Esophagus (tissue), 2 donors: Measurements from ENCODE around the gene PPM1E. TPM values are rescaled to one million over a fixed set of nuclear protein-coding genes. Genes with fewer than 3 reads are reported as not detected.

Experiments used
- H3K27ac ChIP-seq, 2 donors: one replicate each; pipeline ENCODE4 v1.5.1; 2013; ENCODE audit warnings: low read depth in 2 of 2, mild to moderate bottlenecking in 2 of 2, inconsistent platforms in 1 of 2, low read length in 1 of 2, moderate library complexity in 1 of 2
- H3K27me3 ChIP-seq, 2 donors: one replicate each; pipeline ENCODE4 v1.6.1; 2013; ENCODE audit warnings: low read length in 2 of 2, control low read depth in 1 of 2, mild to moderate bottlenecking in 1 of 2; ENCODE audit not compliant: insufficient read depth in 2 of 2, control insufficient read depth in 1 of 2
- H3K36me3 ChIP-seq, 2 donors: one replicate each; pipeline ENCODE4 v1.6.1; 2013; ENCODE audit warnings: low read length in 1 of 2; ENCODE audit not compliant: control insufficient read depth in 2 of 2, insufficient read depth in 2 of 2
- H3K4me1 ChIP-seq, 2 donors: one replicate each; pipeline ENCODE4 v1.6.1; 2013; ENCODE audit warnings: low read length in 1 of 2; ENCODE audit not compliant: control insufficient read depth in 2 of 2, insufficient read depth in 2 of 2
- H3K4me3 ChIP-seq, 2 donors: one replicate each; pipeline ENCODE4 v1.5.1; 2013; ENCODE audit warnings: low read length in 2 of 2, mild to moderate bottlenecking in 2 of 2, low read depth in 1 of 2, moderate library complexity in 1 of 2
- H3K9me3 ChIP-seq, 2 donors: one replicate each; pipeline ENCODE4 v1.6.1; 2013; ENCODE audit warnings: mild to moderate bottlenecking in 2 of 2, low read depth in 1 of 2, low read length in 1 of 2, moderate library complexity in 1 of 2; ENCODE audit not compliant: control insufficient read depth in 2 of 2, insufficient read depth in 1 of 2
- WGBS, 2 donors: extraction: QIAGEN DNeasy Blood & Tissue Kit; methylation state at CpG; one replicate each; pipeline ENCODE4 v1.1.7; 2013; 5-methylcytosine and 5-hydroxymethylcytosine counted together
- polyA plus RNA-seq, 2 donors: library from polyadenylated mRNA; stranded (reverse); fragments of 200-250 nt; gene quantifications; one replicate each; pipeline ENCODE4 v1.2.3, GENCODE V29; 2013
- donor health status: healthy with polysubstance abuse.
- donor health status: Bipolar disorder and iron deficiency.

The PPM1E gene
- polyA plus RNA-seq, result under 1 TPM; 0.02 to 0.04 TPM

GRCh38 chr17:58755577-58756245, at the start of gene PPM1E:
PPM1E (plus strand) TSS chr17:58755854.
- peaks cover 0 to 12% of the 10 kb centered on the region in 2 donors for H3K4me1 ChIP-seq
- no peaks in the 10 kb centered on the region for H3K9me3 ChIP-seq
- H3K27ac ChIP-seq, result no peak within 1 kb of the TSS
- H3K4me3 ChIP-seq, result peak within 1 kb of the TSS; percentile 47 to 66
- 2% methylated on average over 62 to 71 of the region's 71 CpGs for WGBS, 2 donors
- peaks cover 0 to 3% of the 10 kb centered on the region in 2 donors for H3K27me3 ChIP-seq
- H3K36me3 ChIP-seq, result no peaks in the 10 kb centered on the region

GRCh38 chr17:58706351-58707140, 49.1 kb upstream of the PPM1E start:
- 65 to 67% methylated on average over 3 of the region's 3 CpGs for WGBS, 2 donors

GRCh38 chr17:58710948-58711552, 44.6 kb upstream of the PPM1E start:
- Histone ChIP-seq H3K9me3 (no peaks in the 10 kb centered on the region), H3K27me3 (no peaks in the 10 kb centered on the region), H3K27ac (no peak overlapping the region), H3K4me1 (no peaks in the 10 kb centered on the region), H3K4me3 (no peak overlapping the region), H3K36me3 (no peaks in the 10 kb centered on the region)
- 53 to 55% methylated on average over 4 of the region's 4 CpGs for WGBS, 2 donors

More at GRCh38 chr17:58706351-58707140, 49.1 kb upstream of the PPM1E start:
- Histone ChIP-seq H3K36me3 (no peaks in the 10 kb centered on the region), H3K27me3 (no peaks in the 10 kb centered on the region), H3K4me1 (no peaks in the 10 kb centered on the region), H3K27ac (no peak overlapping the region), H3K9me3 (no peaks in the 10 kb centered on the region), H3K4me3 (no peak overlapping the region)

GRCh38 chr17:58722274-58722673, 33.4 kb upstream of the PPM1E start:
- Histone ChIP-seq H3K4me3 (no peak overlapping the region), H3K36me3 (no peaks in the 10 kb centered on the region), H3K27ac (no peak overlapping the region), H3K4me1 (no peaks in the 10 kb centered on the region), H3K27me3 (no peaks in the 10 kb centered on the region), H3K9me3 (no peaks in the 10 kb centered on the region)
- WGBS, 2 donors, result 88 to 92% methylated on average over 1 of the region's 1 CpG

- no peaks in the 10 kb centered on the region for H3K27me3 ChIP-seq
- no peaks in the 10 kb centered on the region for H3K36me3 ChIP-seq
- 95 to 97% methylated on average over 2 of the region's 2 CpGs for WGBS, 2 donors
Observed at GRCh38 chr17:58722696-58723095, 33.0 kb upstream of the PPM1E start.

GRCh38 chr17:58728798-58729197, 26.9 kb upstream of the PPM1E start:
- Histone ChIP-seq H3K27me3 (no peaks in the 10 kb centered on the region), H3K36me3 (no peaks in the 10 kb centered on the region), H3K4me1 (no peaks in the 10 kb centered on the region), H3K9me3 (no peaks in the 10 kb centered on the region), H3K4me3 (no peak overlapping the region), H3K27ac (no peak overlapping the region)
- 32 to 35% methylated on average over 1 of the region's 1 CpG for WGBS, 2 donors

More at GRCh38 chr17:58722696-58723095, 33.0 kb upstream of the PPM1E start:
- no peaks in the 10 kb centered on the region for H3K4me1 ChIP-seq
- H3K9me3 ChIP-seq, result no peaks in the 10 kb centered on the region
- no peak overlapping the region for H3K27ac ChIP-seq
- H3K4me3 ChIP-seq, result no peak overlapping the region

GRCh38 chr17:58730937-58731336, 24.7 kb upstream of the PPM1E start:
- no peaks in the 10 kb centered on the region for H3K36me3 ChIP-seq
- H3K27ac ChIP-seq, result no peak overlapping the region
- H3K4me3 ChIP-seq, result no peak overlapping the region
- H3K27me3 ChIP-seq, result no peaks in the 10 kb centered on the region
- no peaks in the 10 kb centered on the region for H3K4me1 ChIP-seq
- no peaks in the 10 kb centered on the region for H3K9me3 ChIP-seq

GRCh38 chr17:58734040-58734439, 21.6 kb upstream of the PPM1E start:
- H3K36me3 ChIP-seq, result no peaks in the 10 kb centered on the region
- H3K27me3 ChIP-seq, result no peaks in the 10 kb centered on the region
- H3K9me3 ChIP-seq, result no peaks in the 10 kb centered on the region
- WGBS, 2 donors, result 89 to 92% methylated on average over 3 of the region's 3 CpGs
- H3K4me3 ChIP-seq, result no peak overlapping the region
- H3K27ac ChIP-seq, result no peak overlapping the region
- H3K4me1 ChIP-seq, result no peaks in the 10 kb centered on the region

GRCh38 chr17:58734811-58735210, 20.8 kb upstream of the PPM1E start:
- Histone ChIP-seq H3K27ac (no peak overlapping the region), H3K36me3 (no peaks in the 10 kb centered on the region), H3K9me3 (no peaks in the 10 kb centered on the region), H3K4me3 (no peak overlapping the region), H3K27me3 (no peaks in the 10 kb centered on the region), H3K4me1 (no peaks in the 10 kb centered on the region)
- 83 to 84% methylated on average over 3 of the region's 3 CpGs for WGBS, 2 donors
